ENCODE data around the gene NKD1.
"Not testable (repeated sequence)": the region's sequence is repeated elsewhere in the genome, so short reads cannot be mapped to it uniquely, and the experiment has no call there.

NKD1 gene

DNA sequence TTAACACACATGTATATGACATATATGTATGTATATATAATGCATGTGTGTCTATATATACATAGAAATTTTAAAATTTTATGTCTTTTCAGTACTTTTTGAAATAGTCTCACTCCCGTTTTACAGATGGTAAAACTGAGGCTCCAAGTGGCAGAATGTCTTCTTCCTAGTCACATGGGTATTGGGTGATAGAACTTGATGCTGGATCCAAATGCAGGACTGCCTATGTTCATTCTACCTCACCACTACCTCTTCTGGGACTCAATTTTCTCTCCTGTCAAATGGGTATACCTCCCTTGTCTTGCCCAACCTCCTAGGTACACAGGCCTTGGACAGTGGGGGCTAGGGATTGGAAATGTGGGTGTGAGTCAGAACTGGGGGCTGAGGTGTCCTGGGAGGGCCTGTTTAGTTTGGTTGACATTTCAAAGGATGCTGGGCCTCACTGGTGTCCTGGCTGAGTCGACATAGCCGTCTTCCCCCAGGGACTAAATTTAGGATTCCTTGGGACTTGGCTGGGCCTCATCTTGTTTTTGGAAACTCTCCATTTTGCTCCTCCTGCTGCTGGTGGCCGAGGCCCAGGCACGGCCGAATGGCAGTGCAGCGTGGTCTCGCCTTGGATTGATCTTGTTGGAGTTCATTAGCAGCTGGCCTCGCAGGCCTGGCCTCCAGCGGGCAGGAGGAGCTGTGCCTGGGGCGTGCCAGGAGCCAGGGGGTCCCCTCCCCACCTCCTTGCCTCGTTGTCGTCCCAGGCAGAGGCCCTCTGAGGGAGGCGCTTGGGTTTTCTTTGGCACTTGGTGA is 25.9 kb downstream of the NKD1 start:
- TF ChIP-seq CTCF (IDR thresholded peaks at IDR 0.05; ENCODE audit: low read depth, low read length), result no peak
- DNase-seq (ENCODE audit: extremely low read depth, low read depth), result no peak

DNA sequence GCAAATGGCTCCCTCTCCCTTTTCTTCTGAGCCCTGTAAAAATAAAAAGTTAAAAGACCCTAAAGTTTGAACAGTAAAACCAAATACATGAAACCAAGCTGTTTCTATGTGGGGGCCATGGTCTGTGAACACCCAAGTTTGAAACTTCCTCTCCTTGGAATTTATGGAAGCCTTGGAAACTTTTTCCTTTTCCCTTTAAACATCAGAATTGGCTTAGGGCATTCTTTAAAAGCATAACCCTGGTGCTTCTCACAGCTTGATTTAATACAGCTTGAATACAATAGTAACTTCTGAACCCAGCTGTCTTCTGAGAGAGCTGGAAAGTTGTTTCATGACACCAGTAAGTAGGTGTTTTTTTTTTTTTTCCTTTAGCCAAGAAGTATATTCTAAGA is 26.5 kb downstream of the NKD1 start:
- no peak for TF ChIP-seq CTCF (IDR thresholded peaks at IDR 0.05; ENCODE audit: low read depth, low read length)
- no peak for DNase-seq (ENCODE audit: extremely low read depth, low read depth)

DNA sequence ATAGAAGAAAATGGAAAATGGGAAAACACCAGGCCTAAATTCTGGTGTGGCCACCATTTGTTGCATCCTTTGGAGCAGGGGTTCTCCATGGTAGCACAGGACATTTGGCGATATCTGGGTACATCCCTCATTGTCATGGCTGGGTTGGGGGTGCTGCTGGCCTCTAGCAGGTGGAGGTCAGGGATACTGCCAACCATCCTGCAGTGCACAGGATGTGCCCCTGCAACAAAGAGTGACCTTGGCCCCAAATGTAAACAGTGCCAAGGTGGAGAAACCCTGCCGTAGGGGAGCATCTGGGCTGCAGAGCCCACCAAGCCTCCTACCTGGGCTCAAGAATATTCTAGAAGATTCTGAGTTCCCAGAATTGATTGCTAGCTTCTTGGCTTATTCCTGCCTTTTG is 27.5 kb downstream of the NKD1 start:
- no peak for DNase-seq (ENCODE audit: extremely low read depth, low read depth)
- no peak for TF ChIP-seq CTCF (IDR thresholded peaks at IDR 0.05; ENCODE audit: low read depth, low read length)

- TF ChIP-seq CTCF (IDR thresholded peaks at IDR 0.05; ENCODE audit: low read depth, low read length), result no peak
- no peak for DNase-seq (ENCODE audit: extremely low read depth, low read depth)
Observed at GRCh38 chr16:50576403-50577113, 28.4 kb downstream of the NKD1 start.

- DNase-seq (ENCODE audit: extremely low read depth, low read depth), result no peak
- TF ChIP-seq CTCF (IDR thresholded peaks at IDR 0.05; ENCODE audit: low read depth, low read length), result no peak
Observed at GRCh38 chr16:50578137-50578536, 29.9 kb downstream of the NKD1 start.

GRCh38 chr16:50579373-50579772 is 31.2 kb downstream of the NKD1 start:
- DNase-seq (ENCODE audit: extremely low read depth, low read depth), result not testable (repeated sequence)

- DNase-seq (ENCODE audit: extremely low read depth, low read depth), result no peak
Observed at GRCh38 chr16:50580180-50580798, 32.1 kb downstream of the NKD1 start.

More at GRCh38 chr16:50580180-50580798, 32.1 kb downstream of the NKD1 start:
- no peak for TF ChIP-seq CTCF (IDR thresholded peaks at IDR 0.05; ENCODE audit: low read depth, low read length)
